ENCODE data around the gene MAML3. TPM values are rescaled to one million over a fixed set of nuclear protein-coding genes. Genes with fewer than 3 reads are reported as not detected.

Gene MAML3
- total RNA-seq, 4 donors from 2014 or later, result 18.2 to 42.7 (median 28.6) TPM

DNA sequence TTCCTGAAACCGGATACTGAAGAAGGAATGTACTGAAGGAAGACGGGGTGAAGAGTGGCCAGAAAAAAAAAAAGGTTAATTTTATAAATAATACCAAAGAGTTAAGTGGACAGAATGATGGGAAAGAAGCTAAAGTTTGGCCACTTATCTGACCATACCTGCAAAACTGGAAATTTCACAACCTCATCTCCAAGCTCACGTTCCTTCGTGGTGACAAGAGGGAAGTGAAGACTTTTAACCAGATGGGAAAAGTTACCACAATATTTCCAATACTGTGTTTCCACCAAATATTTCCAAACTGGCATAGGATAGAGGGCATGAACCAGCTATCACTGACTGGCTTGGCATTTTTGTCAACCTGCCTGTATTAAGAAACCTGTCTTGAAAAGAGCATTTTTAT, 56.4 kb downstream of the MAML3 start:
- Histone ChIP-seq H3K36me3 (no peaks in the 10 kb centered on the region), H3K4me1 (peaks cover 72% of the 10 kb centered on the region), H3K4me3 (no peak overlapping the region), H3K9me3 (no peaks in the 10 kb centered on the region), H3K27me3 (no peaks in the 10 kb centered on the region), H3K27ac (peak overlapping the region; percentile 78)
- TF ChIP-seq POLR2AphosphoS5 (IDR thresholded peaks at IDR 0.05) (no peak), EP300 (IDR thresholded peaks at IDR 0.05) (no peak), POLR2A (IDR thresholded peaks at IDR 0.05) (no peak)
- TF ChIP-seq, protein P1, sequence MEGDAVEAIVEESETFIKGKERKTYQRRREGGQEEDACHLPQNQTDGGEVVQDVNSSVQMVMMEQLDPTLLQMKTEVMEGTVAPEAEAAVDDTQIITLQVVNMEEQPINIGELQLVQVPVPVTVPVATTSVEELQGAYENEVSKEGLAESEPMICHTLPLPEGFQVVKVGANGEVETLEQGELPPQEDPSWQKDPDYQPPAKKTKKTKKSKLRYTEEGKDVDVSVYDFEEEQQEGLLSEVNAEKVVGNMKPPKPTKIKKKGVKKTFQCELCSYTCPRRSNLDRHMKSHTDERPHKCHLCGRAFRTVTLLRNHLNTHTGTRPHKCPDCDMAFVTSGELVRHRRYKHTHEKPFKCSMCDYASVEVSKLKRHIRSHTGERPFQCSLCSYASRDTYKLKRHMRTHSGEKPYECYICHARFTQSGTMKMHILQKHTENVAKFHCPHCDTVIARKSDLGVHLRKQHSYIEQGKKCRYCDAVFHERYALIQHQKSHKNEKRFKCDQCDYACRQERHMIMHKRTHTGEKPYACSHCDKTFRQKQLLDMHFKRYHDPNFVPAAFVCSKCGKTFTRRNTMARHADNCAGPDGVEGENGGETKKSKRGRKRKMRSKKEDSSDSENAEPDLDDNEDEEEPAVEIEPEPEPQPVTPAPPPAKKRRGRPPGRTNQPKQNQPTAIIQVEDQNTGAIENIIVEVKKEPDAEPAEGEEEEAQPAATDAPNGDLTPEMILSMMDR (IDR thresholded peaks at IDR 0.05), result no peak
- DNase-seq (ENCODE audit: low spot score in 2 of 2), result no peak
- 50% methylated on average over 4 of the region's 4 CpGs for WGBS

DNA sequence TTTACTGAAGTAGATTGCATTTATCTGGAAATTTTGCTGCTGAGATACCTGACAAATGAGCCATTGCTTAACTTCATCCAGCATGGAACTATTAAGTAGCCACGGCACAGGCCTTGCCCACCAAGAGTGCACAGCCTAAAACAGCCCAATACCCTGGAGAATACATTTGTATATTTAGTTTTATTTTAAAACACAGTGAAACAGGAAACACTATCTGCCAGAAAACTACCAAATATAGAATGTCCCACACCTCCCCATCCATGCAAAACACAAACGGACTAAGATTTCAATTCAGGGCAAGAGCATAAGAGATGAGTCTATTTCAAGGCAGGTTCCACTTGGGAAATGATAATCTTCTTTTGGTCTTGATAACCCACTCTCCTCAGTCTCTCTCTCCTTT, 57.1 kb downstream of the MAML3 start:
- WGBS, result 50% methylated on average over 2 of the region's 2 CpGs
- no peak for DNase-seq (ENCODE audit: low spot score in 2 of 2)
- TF ChIP-seq POLR2AphosphoS5 (IDR thresholded peaks at IDR 0.05) (no peak), POLR2A (IDR thresholded peaks at IDR 0.05) (no peak), EP300 (IDR thresholded peaks at IDR 0.05) (no peak)
- TF ChIP-seq, protein P1 (IDR thresholded peaks at IDR 0.05), result no peak
- Histone ChIP-seq H3K36me3 (no peaks in the 10 kb centered on the region), H3K9me3 (no peaks in the 10 kb centered on the region), H3K4me1 (peaks cover 79% of the 10 kb centered on the region), H3K4me3 (no peak overlapping the region), H3K27ac (peak overlapping the region; percentile 78), H3K27me3 (no peaks in the 10 kb centered on the region)

DNA sequence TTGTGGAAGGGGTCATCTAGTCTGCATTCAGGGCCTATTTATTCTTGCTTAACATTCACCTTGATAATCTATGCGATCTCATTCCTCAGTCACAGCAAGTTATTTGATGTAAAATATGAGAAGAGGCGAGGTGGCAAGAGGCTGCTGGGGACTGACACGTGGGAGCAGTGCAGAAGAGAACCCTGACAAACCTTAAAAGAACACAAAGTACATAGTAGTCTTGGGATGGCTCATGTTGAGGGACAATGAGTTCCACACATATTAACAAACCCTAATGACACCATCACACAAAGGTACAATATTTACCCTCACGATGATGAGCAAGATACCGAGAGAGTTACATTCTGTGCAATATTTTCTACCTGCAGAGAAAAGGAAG, 57.5 kb downstream of the MAML3 start:
- Histone ChIP-seq H3K36me3 (no peaks in the 10 kb centered on the region), H3K4me3 (no peak overlapping the region), H3K9me3 (no peaks in the 10 kb centered on the region), H3K27me3 (no peaks in the 10 kb centered on the region), H3K4me1 (peaks cover 83% of the 10 kb centered on the region), H3K27ac (peak overlapping the region; percentile 78)
- TF ChIP-seq, protein P1 (IDR thresholded peaks at IDR 0.05), result no peak
- TF ChIP-seq POLR2A (IDR thresholded peaks at IDR 0.05), result no peak
- no peak for TF ChIP-seq POLR2AphosphoS5 (IDR thresholded peaks at IDR 0.05)
- no peak for TF ChIP-seq EP300 (IDR thresholded peaks at IDR 0.05)
- 88% methylated on average over 5 of the region's 5 CpGs for WGBS
- DNase-seq (ENCODE audit: low spot score in 2 of 2), result no peak

DNA sequence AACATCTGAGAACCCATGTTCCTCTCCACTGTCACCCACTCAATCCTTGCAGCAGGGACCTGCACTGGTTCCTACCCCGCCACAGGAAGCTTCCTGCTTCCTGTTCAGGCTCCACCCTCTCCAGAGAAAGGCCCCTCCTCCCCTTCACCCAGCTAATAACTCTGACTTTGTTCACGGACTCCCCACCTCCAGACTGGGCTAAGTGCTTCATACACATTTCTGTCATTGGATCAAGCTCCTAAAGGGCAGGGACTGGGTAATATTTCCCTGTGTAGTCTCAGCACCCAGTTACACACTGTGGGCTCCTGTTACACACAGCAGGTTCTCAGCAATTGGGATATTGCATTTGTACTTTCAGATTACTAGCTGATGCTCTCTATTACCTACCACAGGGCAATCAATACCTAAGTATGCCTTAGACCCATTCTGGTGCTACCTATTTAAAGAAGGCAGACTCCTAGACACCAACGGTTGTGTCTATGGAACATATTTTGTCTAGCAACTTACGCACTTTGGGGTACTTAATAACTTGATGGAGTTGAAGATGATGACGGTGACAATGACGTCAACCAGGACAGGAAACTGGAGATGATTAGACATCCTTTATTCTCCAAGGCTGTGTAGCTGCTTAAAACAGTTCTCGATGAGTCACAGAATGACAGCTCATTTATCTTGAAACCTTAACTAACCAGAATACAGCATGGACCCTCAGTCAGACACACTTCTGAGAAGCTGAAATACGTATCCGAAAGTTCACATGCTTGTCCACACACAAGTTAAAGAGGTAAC, 58.1 kb downstream of the MAML3 start:
- Histone ChIP-seq H3K4me3 (no peak overlapping the region), H3K27ac (peak overlapping the region; percentile 78), H3K27me3 (no peaks in the 10 kb centered on the region), H3K36me3 (no peaks in the 10 kb centered on the region), H3K4me1 (peaks cover 87% of the 10 kb centered on the region), H3K9me3 (no peaks in the 10 kb centered on the region)
- WGBS, result 61% methylated on average over 9 of the region's 9 CpGs
- DNase-seq (ENCODE audit: low spot score in 2 of 2), result no peak
- TF ChIP-seq POLR2A (IDR thresholded peaks at IDR 0.05) (peak in 1 of 2 donors; percentile 47), EP300 (IDR thresholded peaks at IDR 0.05) (no peak)

DNA sequence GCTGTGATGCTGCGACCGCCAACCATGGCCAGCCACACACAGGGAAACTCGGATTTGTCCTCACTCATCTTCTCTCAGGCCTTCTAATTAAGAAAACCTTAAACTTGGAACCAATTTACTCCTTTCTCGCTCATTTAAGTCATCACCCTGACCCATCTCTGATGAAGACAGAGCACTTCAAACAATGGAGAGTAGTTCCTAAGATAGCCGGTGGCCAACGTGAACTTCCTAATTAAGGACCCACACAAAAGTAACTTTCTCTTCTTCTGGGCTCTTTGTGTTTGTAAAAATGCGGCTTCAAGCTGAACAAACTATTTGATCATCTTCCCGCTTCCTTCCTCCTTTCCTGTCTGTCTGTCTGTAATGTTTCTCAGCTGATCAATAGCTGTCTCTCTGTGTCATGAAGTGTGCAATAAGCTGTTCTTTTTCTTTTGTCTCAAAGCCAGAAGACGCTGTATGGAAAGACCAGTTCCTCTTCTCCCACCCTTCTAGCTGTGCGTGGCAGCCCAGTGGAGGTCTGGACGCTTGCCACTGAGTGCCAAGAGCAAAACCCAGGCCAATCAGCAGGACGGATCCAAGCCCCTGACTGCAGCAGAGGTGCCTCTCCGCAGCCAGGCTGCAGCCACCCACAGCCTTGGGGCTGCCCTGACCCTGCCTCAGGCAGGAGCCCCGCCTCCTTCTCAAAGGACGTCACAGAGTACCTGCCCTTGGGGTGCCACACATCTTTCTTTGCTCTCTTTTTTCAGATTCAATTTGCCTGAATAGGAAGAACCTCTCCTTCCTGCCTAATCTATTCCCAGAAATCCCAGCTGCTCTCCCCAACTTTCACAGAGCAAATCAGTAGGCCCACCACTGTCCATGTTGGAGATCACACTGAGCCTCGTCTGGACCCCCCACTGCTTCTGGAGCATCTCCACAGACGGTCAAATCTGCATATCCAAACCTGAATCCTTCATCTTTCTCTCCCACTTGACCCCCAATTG, 59.3 kb downstream of the MAML3 start:
- Histone ChIP-seq H3K4me3 (peak overlapping the region; percentile 7), H3K27me3 (no peaks in the 10 kb centered on the region), H3K36me3 (no peaks in the 10 kb centered on the region), H3K4me1 (peaks cover 84% of the 10 kb centered on the region), H3K9me3 (no peaks in the 10 kb centered on the region), H3K27ac (peak overlapping the region; percentile 78)
- peak; percentile 72 to 85 for DNase-seq (ENCODE audit: low spot score in 2 of 2)
- no peak for TF ChIP-seq POLR2AphosphoS5 (IDR thresholded peaks at IDR 0.05)
- no peak for TF ChIP-seq POLR2A (IDR thresholded peaks at IDR 0.05)
- no peak for TF ChIP-seq EP300 (IDR thresholded peaks at IDR 0.05)
- TF ChIP-seq, protein P1 (IDR thresholded peaks at IDR 0.05), result no peak
- WGBS, result 59% methylated on average over 17 of the region's 17 CpGs

Measured in suprapubic skin (tissue), 4 donors.